ENCODE measurements around the gene RAB32.

GRCh38 chr6:146553377-146554135 lies 9.9 kb downstream of the RAB32 start:
- TF ChIP-seq USF2 (IDR thresholded peaks at IDR 0.05; ENCODE audit: low read depth, low read length) = no peak
- no peak for TF ChIP-seq CTCF (conservative IDR thresholded peaks at IDR 0.05; ENCODE audit: low read depth, low read length)
- no peak for TF ChIP-seq SMC3 (IDR thresholded peaks at IDR 0.05; ENCODE audit: low read depth, low read length)
- no peak for TF ChIP-seq ELK1 (IDR thresholded peaks at IDR 0.05; ENCODE audit: borderline replicate concordance, low read depth, low read length)
- TF ChIP-seq POLR2A (IDR thresholded peaks at IDR 0.05; ENCODE audit: low read depth, low read length) = no peak
- no peak for TF ChIP-seq BHLHE40 (IDR thresholded peaks at IDR 0.05; ENCODE audit: low read depth, low read length)
- no peak for TF ChIP-seq MXI1 (IDR thresholded peaks at IDR 0.05; ENCODE audit: borderline replicate concordance, low read depth, low read length)
- TF ChIP-seq NFE2L2 (IDR thresholded peaks at IDR 0.05; ENCODE audit: low read depth, low read length) = no peak
- TF ChIP-seq CEBPB (IDR thresholded peaks at IDR 0.05; ENCODE audit: low read depth, low read length) = no peak
- no peak for TF ChIP-seq RCOR1 (IDR thresholded peaks at IDR 0.05; ENCODE audit: insufficient replicate concordance, low read length)
- TF ChIP-seq MAFK (IDR thresholded peaks at IDR 0.05; ENCODE audit: low read depth, low read length) = no peak
- TF ChIP-seq MAZ (IDR thresholded peaks at IDR 0.05; ENCODE audit: borderline replicate concordance, low read depth, low read length) = no peak
- TF ChIP-seq RFX5 (IDR thresholded peaks at IDR 0.05; ENCODE audit: low read depth, low read length) = no peak
- TF ChIP-seq RAD21 (IDR thresholded peaks at IDR 0.05; ENCODE audit: low read length) = no peak
